HG02798 (cell line): ENCODE data around the gene CREB3L2.
A peak's percentile ranks its signal among the peaks of the same experiment; 100 is the strongest.
"Not testable (repeated sequence)": the region's sequence is repeated elsewhere in the genome, so short reads cannot be mapped to it uniquely, and the experiment has no call there.

Experiments
- ATAC-seq: cut with Tn5 transposase; IDR thresholded peaks from one replicate; pipeline ENCODE4 v1.9.1; 2021; ENCODE audit warnings: mild to moderate bottlenecking; ENCODE audit not compliant: unreplicated experiment, poor library complexity

CREB3L2 gene

DNA sequence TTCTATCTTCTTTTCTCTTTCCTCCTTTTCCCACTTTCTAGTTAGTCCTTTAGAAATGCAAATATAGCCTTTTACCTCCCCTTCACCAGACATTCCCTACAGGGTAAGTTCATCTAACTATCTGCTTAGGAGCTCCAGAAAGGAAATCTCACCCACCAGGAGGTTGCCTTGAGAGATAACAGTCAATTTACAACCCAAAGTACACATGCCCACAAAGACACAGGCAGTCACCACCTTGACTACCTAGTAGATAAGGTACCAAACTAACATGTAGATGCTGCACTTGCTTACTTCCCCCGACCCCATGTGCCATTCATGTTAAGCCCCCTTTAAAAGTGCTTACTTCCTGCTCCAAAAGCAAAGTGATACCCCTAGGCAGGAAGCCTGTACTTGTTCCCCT is 12.8 kb upstream of the CREB3L2 start:
- no peak for ATAC-seq

DNA sequence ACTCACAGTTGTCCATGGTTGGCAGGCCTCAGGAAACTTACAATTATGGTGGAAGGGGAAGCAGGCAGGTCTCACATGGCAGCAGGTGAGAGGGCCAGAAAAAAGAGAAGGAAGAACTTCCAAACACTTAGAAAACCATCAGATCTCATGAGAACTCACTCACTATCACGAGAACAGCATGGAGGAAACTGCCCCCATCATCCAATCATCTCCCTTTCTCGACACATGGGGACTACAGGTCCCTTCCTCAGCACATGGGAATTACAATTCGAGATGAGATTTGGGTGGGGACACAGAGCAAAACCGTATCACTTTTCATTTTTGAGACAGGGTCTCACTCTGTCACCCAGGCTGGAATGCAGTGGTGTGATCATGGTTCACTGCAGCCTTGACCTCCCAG is 12.3 kb upstream of the CREB3L2 start:
- not testable (repeated sequence) for ATAC-seq

- no peak for ATAC-seq
These were observed 7.4 kb upstream of the CREB3L2 start for GRCh38 chr7:138009350-138009653.

DNA sequence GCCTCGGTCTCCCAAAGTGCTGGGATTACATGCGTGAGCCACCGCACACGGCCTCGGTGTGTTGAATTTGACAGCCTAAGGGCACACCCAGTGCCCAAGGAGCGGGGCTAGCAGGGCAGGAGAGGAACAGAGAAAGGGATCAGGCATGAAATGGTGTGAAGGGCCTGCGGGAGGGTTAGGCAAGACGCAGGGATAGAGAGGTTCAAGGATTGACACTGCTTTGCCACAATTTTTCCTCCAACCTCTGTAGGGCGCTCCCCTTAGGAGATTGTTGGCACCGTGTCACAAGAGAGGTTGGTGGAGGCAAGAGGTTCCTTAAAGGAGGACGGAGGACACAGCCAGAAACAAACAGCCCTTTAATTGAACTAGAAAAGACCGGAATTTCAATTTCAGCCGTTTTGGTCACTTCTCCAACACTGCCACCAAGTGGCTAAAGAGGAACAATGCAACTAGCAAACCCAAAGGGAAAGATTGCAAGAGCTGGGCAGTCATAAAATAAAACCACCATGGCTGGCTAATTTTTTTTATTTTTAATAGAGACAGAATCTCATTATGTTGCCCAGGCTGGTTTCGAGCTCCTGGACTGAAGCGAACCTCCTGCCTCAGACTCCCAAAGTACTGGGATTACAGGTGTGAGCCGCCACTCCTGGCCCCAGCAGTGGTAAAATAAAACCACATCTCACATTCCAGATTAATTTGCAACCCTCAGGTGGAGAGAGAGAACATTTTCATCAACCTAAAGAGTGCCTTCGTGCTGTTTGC is 6.9 kb upstream of the CREB3L2 start:
- peak; percentile 70 for ATAC-seq

GRCh38 chr7:138008019-138008587 is 6.2 kb upstream of the CREB3L2 start:
- ATAC-seq, result no peak

DNA sequence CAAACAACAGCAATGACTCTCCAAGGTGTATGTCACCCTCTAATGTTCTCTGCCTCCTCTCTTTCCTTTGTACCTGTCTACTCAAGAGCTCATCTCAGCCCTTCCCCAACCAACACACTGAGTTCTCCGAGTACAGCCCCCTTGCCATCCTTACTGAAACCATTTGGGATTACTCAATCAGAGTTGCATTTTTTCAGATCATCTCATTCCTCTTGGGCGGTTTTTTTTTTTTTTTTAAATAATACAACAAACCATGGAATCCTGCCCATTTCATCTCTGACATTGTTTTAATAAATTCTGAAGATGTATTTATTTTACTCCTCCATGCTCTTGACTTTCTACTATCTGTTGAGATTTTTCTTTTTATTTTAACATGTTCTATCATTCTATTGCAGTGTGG is 4.2 kb upstream of the CREB3L2 start:
- no peak for ATAC-seq

- ATAC-seq, result no peak
These were observed 3.0 kb upstream of the CREB3L2 start for GRCh38 chr7:138004936-138005335.

GRCh38 chr7:138004046-138004445 is 2.2 kb upstream of the CREB3L2 start:
- ATAC-seq, result no peak

- no peak for ATAC-seq
These were observed 923 bp upstream of the CREB3L2 start for GRCh38 chr7:138002828-138003189.

DNA sequence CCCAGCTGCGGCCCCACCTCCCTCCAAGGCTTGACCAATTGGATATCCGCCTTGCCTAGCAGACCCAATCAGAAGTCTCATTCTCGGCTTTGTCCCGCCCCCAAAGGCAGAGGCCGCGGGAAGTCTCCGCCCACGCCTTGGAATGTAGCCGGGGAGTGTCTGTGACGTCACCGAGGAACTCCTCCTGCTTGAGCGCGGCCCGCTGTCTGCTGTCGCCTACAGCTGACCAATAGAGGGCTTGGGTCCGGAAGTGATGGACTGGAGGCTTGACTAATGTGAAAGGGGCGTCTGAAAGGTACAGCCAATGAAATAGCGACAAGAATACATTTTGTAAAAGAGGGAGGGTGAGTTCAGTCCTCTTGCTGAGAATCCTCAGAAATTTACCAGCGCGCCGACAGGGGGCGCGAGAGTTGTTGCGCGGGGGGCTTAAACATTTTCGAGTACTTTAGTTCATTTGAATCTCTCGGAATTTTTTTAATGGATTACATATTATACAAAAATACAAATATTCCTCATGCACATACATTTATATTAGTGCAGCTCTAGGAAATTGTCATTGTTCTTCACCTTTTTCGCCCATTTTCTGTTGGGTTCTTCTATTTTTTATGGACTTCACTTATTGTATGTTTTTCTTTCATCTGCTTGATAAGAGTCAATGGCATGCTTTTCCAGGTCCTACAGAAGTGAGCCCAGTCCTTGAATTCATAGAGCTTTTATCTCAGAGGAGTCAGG is 376 bp upstream of the CREB3L2 start:
- peak; percentile 97 for ATAC-seq

- no peak for ATAC-seq
These were observed 1.7 kb downstream of the CREB3L2 start for GRCh38 chr7:138000081-138000701.

GRCh38 chr7:137999496-138000080 is 2.3 kb downstream of the CREB3L2 start:
- no peak for ATAC-seq

DNA sequence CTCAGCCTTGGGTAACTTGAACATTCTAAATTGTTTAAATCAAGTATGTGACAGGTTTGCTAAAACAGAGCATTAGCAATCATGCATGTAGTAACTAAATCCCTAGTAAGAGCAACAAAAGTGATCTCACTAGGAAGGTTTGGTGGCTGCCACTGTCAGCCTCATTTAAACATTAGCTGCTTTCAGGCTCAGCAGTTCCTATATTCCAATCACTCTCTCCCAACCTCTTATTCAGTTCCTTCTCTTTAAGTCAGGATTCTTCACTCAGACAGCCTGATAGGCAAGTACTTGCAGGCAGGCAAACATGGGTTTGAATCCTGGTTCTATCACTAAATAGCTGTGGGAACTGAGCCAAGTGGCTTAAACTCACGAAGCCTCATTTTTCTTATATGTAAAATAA is 3.6 kb downstream of the CREB3L2 start:
- ATAC-seq, result no peak

- ATAC-seq, result no peak
These were observed 5.0 kb downstream of the CREB3L2 start for GRCh38 chr7:137996871-137997270.

DNA sequence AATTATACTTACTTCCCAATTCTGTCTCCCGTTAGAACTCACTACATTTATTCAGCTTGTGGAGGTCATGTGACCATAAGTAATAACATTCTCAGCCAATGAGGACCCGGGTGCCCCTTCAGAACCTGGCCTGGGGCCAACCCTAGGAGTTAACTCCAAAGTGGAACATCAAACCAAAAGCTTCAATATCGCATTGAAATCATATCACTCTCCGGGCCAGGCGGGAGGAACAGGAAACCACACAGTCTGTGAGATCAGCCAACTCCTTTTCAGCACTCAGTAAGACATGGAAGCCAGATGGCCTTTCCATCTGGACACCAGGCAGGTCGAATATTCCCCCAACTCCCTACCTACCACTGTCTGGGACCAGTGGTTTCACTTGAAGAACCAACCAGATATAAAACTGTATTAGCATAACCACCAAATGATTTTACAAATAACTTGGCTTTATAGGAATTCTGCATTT is 5.5 kb downstream of the CREB3L2 start:
- ATAC-seq, result no peak

DNA sequence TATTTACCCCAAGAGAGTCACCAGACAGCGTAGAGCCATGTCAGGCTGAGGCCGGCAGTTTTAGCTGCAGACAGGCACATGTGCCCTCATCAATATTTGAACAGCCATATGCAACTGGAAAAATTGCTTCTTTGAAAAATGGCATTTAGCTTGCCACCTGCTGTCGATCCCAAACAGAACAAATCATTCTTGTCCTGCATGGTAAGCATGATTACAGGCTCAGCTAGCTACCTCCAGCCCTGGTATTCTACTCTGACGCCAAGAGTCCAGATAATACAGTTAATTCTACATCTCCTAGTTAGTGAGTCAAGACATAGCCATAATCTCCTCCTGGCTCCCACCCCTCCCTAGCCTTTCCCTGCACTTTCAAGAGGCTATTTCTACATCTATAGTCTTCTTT is 7.7 kb downstream of the CREB3L2 start:
- no peak for ATAC-seq

DNA sequence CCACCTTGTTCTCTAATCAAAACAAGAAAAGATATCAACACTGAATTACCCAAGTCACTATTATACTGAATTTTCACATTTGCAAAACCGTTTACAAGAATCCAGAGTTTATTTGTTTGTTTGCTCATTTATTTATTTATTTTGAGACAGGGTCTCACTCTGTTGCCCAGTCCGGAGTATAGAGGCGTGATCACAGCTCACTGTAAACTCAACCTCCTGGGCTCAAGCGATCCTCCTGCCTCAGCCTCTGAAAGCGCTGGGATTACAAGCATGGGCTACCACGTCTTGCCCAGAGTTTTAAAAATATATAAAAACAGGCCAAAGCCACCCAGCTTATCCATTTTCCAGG is 8.5 kb downstream of the CREB3L2 start:
- no peak for ATAC-seq

- ATAC-seq, result peak; percentile 44
These were observed 9.1 kb downstream of the CREB3L2 start for GRCh38 chr7:137992550-137993394.

DNA sequence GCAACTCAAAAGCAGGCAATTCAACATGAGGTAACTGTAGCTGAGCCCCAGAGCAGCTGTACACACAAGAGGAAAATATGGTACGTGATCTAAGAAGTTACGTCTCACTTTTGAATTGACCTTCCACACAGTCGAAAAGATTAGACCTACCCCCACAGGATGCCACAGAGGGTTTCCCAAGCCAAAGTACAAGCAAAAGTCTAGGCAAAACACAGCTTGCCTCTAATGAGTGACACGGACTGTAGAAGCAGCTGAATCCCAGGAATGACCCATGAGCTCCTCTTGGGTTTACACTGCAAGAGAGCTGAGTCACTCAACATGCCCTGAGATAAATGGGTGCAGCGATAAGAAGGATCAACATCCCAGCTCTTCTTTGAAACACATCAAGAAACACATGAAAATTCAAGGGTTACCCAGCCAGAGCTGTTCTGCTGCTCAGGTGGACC is 9.8 kb downstream of the CREB3L2 start:
- ATAC-seq, result no peak
